RPMI7951 (cell line): Measurements from ENCODE around the gene GRIK2. TPM values are rescaled to one million over a fixed set of nuclear protein-coding genes. Genes with fewer than 3 reads are reported as not detected.

Source experiments
- DNase-seq: peaks from one replicate; pipeline ENCODE4 v3.0.0-alpha.2; 2012; ENCODE audit warnings: low read depth
- total RNA-seq: library from RNA; depleted of rRNA; stranded (reverse); fragments of >200 nt; shearing (Covaris generic); gene quantifications from 2 replicates; pipeline ENCODE4 v1.2.3, GENCODE V29; 2014

GRIK2 gene
- total RNA-seq, 1 experiment from 2014 or later = 2.0 TPM

- no peak for DNase-seq
These were observed 485.2 kb downstream of the GRIK2 start for GRCh38 chr6:101878554-101879276.

DNA sequence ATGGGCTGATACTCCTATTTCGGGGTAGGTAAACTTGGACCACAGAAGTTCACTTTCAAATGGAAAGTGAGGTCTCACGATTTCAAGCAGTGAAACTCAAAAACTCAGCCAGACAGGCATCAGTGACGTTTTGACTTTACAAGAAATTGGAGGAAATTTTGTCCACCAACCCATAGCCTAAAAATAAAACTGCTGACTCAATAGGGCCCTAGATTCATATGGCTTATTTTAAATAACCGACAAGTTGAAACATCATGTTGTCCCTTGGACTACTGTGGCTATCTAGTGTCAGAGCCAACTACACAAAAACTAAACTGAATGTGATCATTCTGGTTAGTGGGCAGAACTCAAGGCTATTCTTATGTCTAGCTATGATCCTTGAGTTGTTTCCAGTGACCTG lies 486.3 kb downstream of the GRIK2 start:
- no peak for DNase-seq

- no peak for DNase-seq
These were observed 490.0 kb downstream of the GRIK2 start for GRCh38 chr6:101883505-101883904.

GRCh38 chr6:101887532-101887931 lies 494.0 kb downstream of the GRIK2 start:
- no peak for DNase-seq

DNA sequence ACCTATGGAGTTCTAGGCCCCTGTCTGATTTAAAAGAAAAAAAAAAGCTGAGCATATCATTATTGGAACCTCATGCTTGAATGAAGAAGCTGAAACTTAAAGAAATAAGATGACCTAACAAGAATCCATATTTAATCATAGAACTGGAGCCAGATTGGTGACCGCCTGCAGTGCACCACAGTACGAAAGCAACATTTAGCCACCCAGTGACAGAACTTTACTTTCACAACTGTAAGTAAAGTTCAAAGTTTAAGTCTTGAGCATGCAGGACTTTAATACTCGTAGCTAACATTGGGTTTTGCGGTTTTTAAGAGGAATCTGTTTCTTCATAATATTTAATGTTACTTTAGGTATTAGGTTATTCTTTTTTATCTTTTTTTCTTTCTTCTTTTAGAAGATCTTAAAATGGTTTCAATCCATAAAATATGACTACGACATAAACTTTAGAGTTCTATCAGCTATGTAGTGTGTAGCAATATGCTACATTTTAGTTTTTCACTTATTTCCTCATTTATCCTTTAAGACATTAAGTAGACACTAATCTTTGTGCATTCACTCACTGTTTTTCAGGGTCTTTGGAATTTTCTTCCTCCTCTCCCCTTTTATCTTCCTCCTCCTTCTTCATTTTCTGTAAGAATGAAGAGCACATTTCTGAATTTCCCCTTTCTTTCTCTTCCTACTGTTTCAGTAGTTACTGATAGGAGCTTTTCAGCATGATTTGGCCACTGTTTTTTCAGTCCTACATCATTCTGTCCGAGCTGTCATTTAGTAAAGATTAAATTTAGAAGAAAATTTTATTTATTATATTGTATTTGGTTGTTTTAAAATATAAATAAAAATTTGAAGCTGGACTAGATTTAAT lies 514.1 kb downstream of the GRIK2 start:
- DNase-seq = no peak

- DNase-seq = no peak
These were observed 515.9 kb downstream of the GRIK2 start for GRCh38 chr6:101909366-101909765.

GRCh38 chr6:101912311-101912710 lies 518.8 kb downstream of the GRIK2 start:
- no peak for DNase-seq

GRCh38 chr6:101918471-101918870 lies 525.0 kb downstream of the GRIK2 start:
- DNase-seq = no peak

DNA sequence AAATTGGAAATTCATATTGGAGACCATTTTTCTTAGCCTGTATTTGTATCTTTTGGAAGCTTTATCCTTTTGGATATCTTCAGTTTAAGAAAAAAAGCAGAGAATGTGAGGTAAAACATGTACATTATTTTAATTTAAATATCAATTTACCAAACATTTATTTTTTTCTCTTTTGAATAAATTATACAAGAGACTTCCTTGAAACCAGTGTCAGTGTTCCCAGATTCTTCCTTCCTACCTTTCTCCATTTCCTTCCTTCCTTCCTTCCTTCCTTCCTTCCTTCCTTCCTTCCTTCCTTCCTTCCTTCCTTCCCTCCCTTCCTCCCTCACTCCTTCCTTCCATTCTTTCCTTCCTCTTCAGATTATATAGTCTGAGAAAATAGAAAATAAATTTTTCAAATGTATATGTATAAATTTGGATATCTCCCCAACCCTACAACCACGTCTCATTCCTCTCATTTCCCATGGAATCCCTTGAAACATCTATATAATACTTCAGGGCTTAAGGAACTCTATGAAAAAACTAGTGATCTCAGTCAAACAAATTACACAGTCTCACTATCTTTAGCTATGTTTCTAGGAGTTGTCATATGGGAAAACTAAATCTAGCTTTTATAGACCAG lies 528.4 kb downstream of the GRIK2 start:
- DNase-seq = no peak

- no peak for DNase-seq
These were observed 532.8 kb downstream of the GRIK2 start for GRCh38 chr6:101926149-101926925.

- no peak for DNase-seq
These were observed 538.3 kb downstream of the GRIK2 start for GRCh38 chr6:101931766-101932165.

DNA sequence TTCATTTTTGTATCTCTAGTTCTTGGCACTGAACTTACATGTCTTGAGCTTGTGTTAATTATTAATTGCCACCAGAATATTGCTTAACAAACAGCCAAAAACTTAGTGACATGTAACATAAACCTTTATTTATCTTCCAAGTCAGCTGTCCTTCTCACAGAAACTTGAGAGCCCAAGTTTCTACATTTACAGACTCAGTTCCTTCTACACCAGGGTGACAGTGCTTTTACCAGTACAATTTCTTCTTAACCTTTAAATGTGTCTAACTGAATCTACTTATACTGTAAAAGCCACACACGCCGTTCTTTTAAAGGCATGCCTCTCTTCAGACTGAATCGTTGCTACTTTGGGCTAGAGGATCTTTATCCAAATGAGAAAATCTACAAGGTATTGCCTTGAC lies 539.2 kb downstream of the GRIK2 start:
- DNase-seq = no peak

- no peak for DNase-seq
These were observed 542.2 kb downstream of the GRIK2 start for GRCh38 chr6:101935732-101936131.

- peak; percentile 14 for DNase-seq
These were observed 543.0 kb downstream of the GRIK2 start for GRCh38 chr6:101936516-101936915.

DNA sequence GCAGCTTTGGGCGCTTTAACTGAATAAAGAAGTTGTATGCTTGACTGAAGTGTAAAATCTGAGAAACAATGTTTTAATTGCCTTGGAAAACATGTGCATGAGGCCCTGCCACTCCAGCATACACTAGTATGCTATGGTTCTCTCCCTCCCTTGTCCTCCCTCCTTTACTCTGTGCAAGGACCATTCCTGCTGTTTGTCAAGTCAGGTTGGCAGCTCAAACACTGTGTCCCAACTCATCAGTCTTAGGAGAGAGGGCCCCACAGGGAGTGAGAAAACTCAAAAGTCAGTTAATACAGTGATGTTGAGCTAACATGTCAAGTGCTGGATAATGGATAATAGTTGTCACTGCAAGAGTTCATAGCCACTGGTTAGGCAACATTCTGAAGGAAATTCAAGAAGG lies 543.6 kb downstream of the GRIK2 start:
- DNase-seq = no peak

DNA sequence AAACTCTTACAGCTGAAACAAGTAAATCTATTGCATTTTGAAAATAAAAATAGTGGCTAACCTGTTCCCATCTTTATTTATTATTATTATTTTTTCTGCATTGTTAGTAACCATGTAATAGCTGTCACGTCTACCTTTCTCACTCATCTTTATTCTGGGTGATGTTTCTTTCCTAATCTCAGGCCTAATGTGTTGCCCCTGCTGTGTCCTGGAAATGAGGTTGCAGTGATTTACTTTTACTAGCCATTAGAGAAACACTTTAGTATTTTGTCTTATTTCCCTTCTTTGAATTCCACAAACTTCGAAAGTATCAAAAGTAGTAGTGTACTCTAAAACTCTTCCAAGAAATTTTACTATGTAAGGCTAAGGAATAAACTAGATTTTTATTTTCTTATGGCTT lies 546.9 kb downstream of the GRIK2 start:
- DNase-seq = no peak

- DNase-seq = no peak
These were observed 563.5 kb downstream of the GRIK2 start for GRCh38 chr6:101956961-101957360.

DNA sequence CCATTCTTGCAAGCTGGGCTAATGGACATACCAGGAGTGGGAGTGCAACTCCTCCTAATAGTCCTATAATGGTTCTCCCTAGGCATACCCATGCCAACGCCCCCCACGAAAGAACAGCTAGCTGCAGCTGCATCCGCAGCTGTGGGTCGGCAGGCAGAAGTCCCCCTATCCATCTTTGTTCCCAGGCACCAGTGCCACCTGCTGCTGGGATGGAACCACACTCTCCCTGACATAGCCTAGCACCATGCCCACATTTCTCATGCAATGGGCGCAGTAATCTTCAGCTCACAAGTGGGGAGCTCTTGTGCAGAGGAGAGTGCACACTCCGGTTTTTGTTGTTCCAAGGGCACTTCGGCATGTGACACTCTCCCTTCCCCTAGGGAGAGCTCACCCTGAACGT lies 567.8 kb downstream of the GRIK2 start:
- DNase-seq = no peak

DNA sequence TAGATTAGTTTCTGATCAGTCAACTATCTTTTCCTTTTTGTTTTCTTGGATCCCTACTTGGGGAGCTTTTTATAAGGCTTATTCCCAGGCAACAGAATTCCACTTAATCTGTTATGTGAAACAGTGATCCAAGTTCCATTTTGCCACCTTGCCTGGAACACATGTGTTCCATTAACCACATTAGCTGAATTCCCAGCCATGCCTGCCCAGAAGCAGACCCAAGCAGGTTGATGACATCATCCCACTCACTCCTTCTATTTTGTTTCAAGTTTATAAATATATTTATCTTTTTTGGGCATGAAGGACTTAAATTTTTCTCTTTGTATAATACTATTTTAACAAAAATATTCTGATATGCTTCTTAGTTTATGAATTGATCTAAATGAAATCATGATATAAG lies 587.4 kb downstream of the GRIK2 start:
- no peak for DNase-seq

- no peak for DNase-seq
These were observed 593.0 kb downstream of the GRIK2 start for GRCh38 chr6:101986476-101986875.

DNA sequence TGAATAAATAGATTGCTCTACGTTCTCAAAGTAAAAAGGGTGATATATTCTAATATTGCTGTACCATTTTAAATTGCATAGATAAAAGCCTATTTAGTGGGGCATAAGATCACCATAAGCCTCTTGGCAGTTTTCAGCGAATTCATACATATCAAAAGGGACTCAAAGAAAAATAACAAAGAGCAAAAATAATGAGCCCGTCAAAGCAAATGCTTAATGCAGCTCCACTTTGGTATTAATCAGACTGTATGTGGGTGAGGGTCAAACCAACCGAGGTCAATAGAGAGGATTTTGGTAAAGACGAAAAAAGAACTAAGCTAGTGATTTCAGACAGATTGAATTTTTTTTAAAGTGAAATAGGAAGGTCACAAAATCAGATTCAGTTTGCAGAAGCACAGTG lies 598.8 kb downstream of the GRIK2 start:
- no peak for DNase-seq

GRCh38 chr6:101994521-101994920 lies 601.0 kb downstream of the GRIK2 start:
- DNase-seq = no peak
